Tibial artery (tissue), 4 donors: ENCODE results near the gene CARMIL1.

Experiments
- DNase-seq, 2 donors: peaks; one replicate each; pipeline ENCODE4 v3.0.0-alpha.2; 2019
- H3K27ac ChIP-seq, 2 donors: fragments of 200-600 bp; sonication (generic) in 1 of 2; 1 replicate in 1 of 2; 2 replicates in 1 of 2; pipeline ENCODE4 v1.5.1; 2018 to 2019; ENCODE audit warnings: mild to moderate bottlenecking in 1 of 2
- H3K27me3 ChIP-seq, 2 donors: fragments of 200-600 bp; sonication (generic) in 1 of 2; one replicate each; pipeline versions ENCODE4 v1.5.1 to v1.6.0; 2016 to 2019
- H3K36me3 ChIP-seq, 3 donors: fragments of 200-600 bp; sonication (generic) in 2 of 3; one replicate each; pipeline ENCODE4 v1.5.1; 2016 to 2019; ENCODE audit warnings: mild to moderate bottlenecking in 2 of 3
- H3K4me1 ChIP-seq, 4 donors: fragments of 200-600 bp; sonication (generic) in 2 of 4; 1 replicate in 3 of 4; 2 replicates in 1 of 4; pipeline ENCODE4 v1.5.1; 2016 to 2019
- H3K4me3 ChIP-seq, 2 donors: fragments of 200-600 bp; sonication (generic) in 1 of 2; 1 replicate in 1 of 2; 2 replicates in 1 of 2; pipeline ENCODE4 v1.5.1; 2018 to 2019; ENCODE audit warnings: mild to moderate bottlenecking in 2 of 2
- H3K9me3 ChIP-seq, 3 donors: fragments of 200-600 bp; sonication (generic) in 1 of 3; one replicate each; pipeline ENCODE4 v1.5.1; 2016 to 2019
- CTCF ChIP-seq, 2 experiments: fragments of 200-600 bp in 1 of 2; fragments of 450-650 bp in 1 of 2; IDR thresholded peaks; one replicate each; pipeline ENCODE4 v1.5.1; 2017 to 2019; ENCODE audit warnings: antibody characterized with exemption in 2 of 2, mild to moderate bottlenecking in 1 of 2, moderate library complexity in 1 of 2
- intact Hi-C: fragments of 100-400 bp; cut with DNase I; formaldehyde crosslinking; loops from one replicate; pipeline ENCODE4 v1.15.0; 2023; ENCODE audit warnings: low total_unique reads

CARMIL1 gene

GRCh38 chr6:25414168-25414567, 135.0 kb downstream of the CARMIL1 start:
- Histone ChIP-seq H3K4me1 (peaks cover 0 to 99% (median 28%) of the 10 kb centered on the region in 4 donors), H3K4me3 (no peak overlapping the region), H3K27me3 (no peaks in the 10 kb centered on the region), H3K27ac (peak overlapping the region in 1 of 2 donors; percentile 5), H3K9me3 (no peaks in the 10 kb centered on the region), H3K36me3 (no peaks in the 10 kb centered on the region)
- no peak for TF ChIP-seq CTCF (IDR thresholded peaks at IDR 0.05)
- DNase-seq, result no peak
- intact Hi-C loops, result no loop called here

- no peak for DNase-seq
- peaks cover 0 to 100% (median 28%) of the 10 kb centered on the region in 4 donors for H3K4me1 ChIP-seq
- intact Hi-C loops, result no loop called here
- no peaks in the 10 kb centered on the region for H3K36me3 ChIP-seq
- TF ChIP-seq CTCF (IDR thresholded peaks at IDR 0.05), result no peak
- no peaks in the 10 kb centered on the region for H3K27me3 ChIP-seq
- no peaks in the 10 kb centered on the region for H3K9me3 ChIP-seq
- no peak overlapping the region for H3K4me3 ChIP-seq
- H3K27ac ChIP-seq, result peak overlapping the region in 1 of 2 donors; percentile 5
These were observed 135.6 kb downstream of the CARMIL1 start for GRCh38 chr6:25414755-25415154.

- Histone ChIP-seq H3K36me3 (no peaks in the 10 kb centered on the region), H3K27me3 (no peaks in the 10 kb centered on the region), H3K4me1 (peaks cover 0 to 95% (median 28%) of the 10 kb centered on the region in 4 donors), H3K9me3 (no peaks in the 10 kb centered on the region), H3K27ac (no peak overlapping the region), H3K4me3 (no peak overlapping the region)
- intact Hi-C loops, result no loop called here
- no peak for DNase-seq
- TF ChIP-seq CTCF (IDR thresholded peaks at IDR 0.05), result no peak
These were observed 136.1 kb downstream of the CARMIL1 start for GRCh38 chr6:25415274-25415673.

- TF ChIP-seq CTCF (IDR thresholded peaks at IDR 0.05), result no peak
- intact Hi-C loops, result no loop called here
- Histone ChIP-seq H3K4me3 (no peak overlapping the region), H3K27me3 (no peaks in the 10 kb centered on the region), H3K36me3 (no peaks in the 10 kb centered on the region), H3K27ac (no peak overlapping the region), H3K9me3 (no peaks in the 10 kb centered on the region), H3K4me1 (peaks cover 0 to 91% (median 28%) of the 10 kb centered on the region in 4 donors)
- DNase-seq, result no peak
These were observed 136.5 kb downstream of the CARMIL1 start for GRCh38 chr6:25415701-25416100.

- Histone ChIP-seq H3K9me3 (no peaks in the 10 kb centered on the region), H3K4me3 (no peak overlapping the region), H3K36me3 (no peaks in the 10 kb centered on the region), H3K27ac (no peak overlapping the region), H3K27me3 (no peaks in the 10 kb centered on the region), H3K4me1 (peaks cover 0 to 77% (median 28%) of the 10 kb centered on the region in 4 donors)
- no peak for DNase-seq
- intact Hi-C loops, result no loop called here
- no peak for TF ChIP-seq CTCF (IDR thresholded peaks at IDR 0.05)
These were observed 138.0 kb downstream of the CARMIL1 start for GRCh38 chr6:25417046-25417605.
